Measurements from ENCODE around the gene TSR3. TPM values are rescaled to one million over a fixed set of nuclear protein-coding genes. Genes with fewer than 3 reads are reported as not detected.

The TSR3 gene
- total RNA-seq, 4 donors from 2014 or later: 84.1 to 107 (median 96.7) TPM

DNA sequence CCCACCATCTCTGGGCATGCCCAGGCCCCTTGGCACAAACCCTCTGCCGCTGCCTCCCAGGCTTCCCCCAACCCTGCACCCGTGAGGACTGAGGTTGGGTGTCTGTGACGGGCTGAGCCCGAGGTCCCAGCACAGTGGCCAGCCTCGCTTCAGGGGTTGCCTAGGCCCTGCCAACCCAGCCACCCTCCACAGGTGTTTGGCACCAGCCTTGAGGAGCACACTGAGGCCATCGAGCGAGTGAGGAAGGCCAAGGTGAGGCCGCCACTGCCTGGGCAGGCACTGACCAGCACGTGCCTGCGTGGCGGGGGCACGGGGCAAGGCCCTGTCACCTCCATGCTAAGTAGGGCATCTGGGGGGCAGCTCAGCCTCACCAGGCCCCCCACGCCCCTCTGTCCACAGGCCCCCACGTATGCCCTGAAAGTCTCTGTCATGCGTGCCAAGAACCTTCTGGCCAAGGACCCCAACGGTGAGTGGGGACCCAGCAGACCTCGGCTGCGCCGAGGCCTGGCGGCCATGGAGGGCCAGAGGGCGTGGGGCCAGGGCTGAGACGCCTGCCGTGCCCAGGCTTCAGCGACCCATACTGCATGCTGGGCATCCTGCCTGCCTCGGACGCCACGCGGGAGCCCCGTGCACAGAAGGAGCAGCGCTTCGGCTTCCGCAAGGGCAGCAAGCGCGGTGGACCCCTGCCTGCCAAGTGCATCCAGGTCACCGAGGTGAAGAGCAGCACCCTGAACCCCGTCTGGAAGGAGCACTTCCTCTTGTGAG, 10.8 kb downstream of the TSR3 start:
- TF ChIP-seq POLR2A (IDR thresholded peaks at IDR 0.05) (no peak), CTCF (IDR thresholded peaks at IDR 0.05) (no peak)
- Histone ChIP-seq H3K4me1 (peaks cover 4 to 11% of the 10 kb centered on the region in 2 donors), H3K27ac (no peak overlapping the region), H3K4me3 (replicated peaks in 1 of 3) (no peak overlapping the region), H3K27me3 (no peaks in the 10 kb centered on the region), H3K36me3 (no peaks in the 10 kb centered on the region), H3K9me3 (no peaks in the 10 kb centered on the region)
- intact Hi-C loops (cut with DNase I): loop anchor here (10.0 kb wide), 1 partner anchor 134 kb away; the partner anchor contains the start of gene CLCN7
- no peak for DNase-seq
- WGBS, 2 donors: 87 to 89% methylated on average over 12 to 13 of the region's 36 CpGs

GRCh38 chr16:1338855-1339675, 12.6 kb downstream of the TSR3 start:
- intact Hi-C loops (cut with DNase I): no loop called here
- Histone ChIP-seq H3K9me3 (no peaks in the 10 kb centered on the region), H3K27me3 (peaks cover 3% of the 10 kb centered on the region), H3K4me1 (peaks cover 6 to 15% of the 10 kb centered on the region in 2 donors), H3K27ac (no peak overlapping the region), H3K36me3 (no peaks in the 10 kb centered on the region), H3K4me3 (replicated peaks in 1 of 3) (no peak overlapping the region)
- no peak for DNase-seq
- TF ChIP-seq CTCF (IDR thresholded peaks at IDR 0.05): no peak
- no peak for TF ChIP-seq POLR2A (IDR thresholded peaks at IDR 0.05)
- WGBS, 2 donors: 75 to 80% methylated on average over 15 to 31 of the region's 31 CpGs

DNA sequence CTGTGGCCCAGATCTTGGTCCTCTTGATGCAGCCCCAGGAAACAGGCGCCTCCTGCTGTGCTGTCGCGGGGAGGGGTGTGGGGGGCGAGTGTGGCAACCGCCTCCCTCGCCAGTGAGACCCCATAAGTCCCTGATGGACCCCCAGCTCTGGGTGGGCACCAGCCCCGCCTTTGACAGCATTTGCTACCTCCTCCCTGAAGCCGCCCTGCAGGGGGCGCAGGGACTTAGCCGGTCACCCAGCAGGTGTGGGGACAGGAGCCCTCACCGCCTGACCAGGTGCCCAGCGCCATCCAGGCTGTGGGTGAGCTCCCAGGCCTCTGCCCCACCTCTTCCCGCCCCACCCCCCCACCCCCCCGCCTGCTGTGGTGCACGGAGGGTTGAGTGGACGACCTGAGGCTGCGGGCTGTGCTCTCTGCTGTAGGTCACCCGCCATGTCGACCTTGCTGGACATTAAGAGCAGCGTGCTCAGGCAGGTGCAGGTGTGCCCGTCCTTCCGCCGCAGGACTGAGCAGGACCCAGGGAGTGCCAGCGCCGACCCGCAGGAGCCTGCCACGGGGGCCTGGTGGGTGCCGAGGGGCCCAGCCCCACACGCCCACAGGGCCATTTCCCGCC, 13.5 kb downstream of the TSR3 start:
- Histone ChIP-seq H3K27ac (no peak overlapping the region), H3K36me3 (no peaks in the 10 kb centered on the region), H3K9me3 (no peaks in the 10 kb centered on the region), H3K4me1 (peaks cover 7 to 23% of the 10 kb centered on the region in 2 donors), H3K4me3 (replicated peaks in 1 of 3) (no peak overlapping the region), H3K27me3 (peaks cover 9% of the 10 kb centered on the region)
- peak; percentile 20 to 43 for DNase-seq
- 62 to 80% methylated on average over 1 to 9 of the region's 30 CpGs for WGBS, 2 donors
- TF ChIP-seq CTCF (IDR thresholded peaks at IDR 0.05): peak in 1 of 6 experiments; percentile 35
- no peak for TF ChIP-seq POLR2A (IDR thresholded peaks at IDR 0.05)
- intact Hi-C loops (cut with DNase I): no loop called here

- Histone ChIP-seq H3K27ac (no peak overlapping the region), H3K4me1 (peaks cover 4 to 23% of the 10 kb centered on the region in 2 donors), H3K9me3 (no peaks in the 10 kb centered on the region), H3K36me3 (no peaks in the 10 kb centered on the region), H3K4me3 (replicated peaks in 1 of 3) (no peak overlapping the region), H3K27me3 (peaks cover 9% of the 10 kb centered on the region)
- intact Hi-C loops (cut with DNase I): no loop called here
- TF ChIP-seq CTCF (IDR thresholded peaks at IDR 0.05) (no peak), POLR2A (IDR thresholded peaks at IDR 0.05) (no peak)
- DNase-seq: no peak
- 44 to 60% methylated on average over 4 to 9 of the region's 9 CpGs for WGBS, 2 donors
Observed at GRCh38 chr16:1337486-1337885, 14.2 kb downstream of the TSR3 start.

Measured in thyroid gland (tissue), 4 donors.